Ectodermal cell (in vitro differentiated cells): ENCODE measurements around the gene MAN1C1.
A peak's percentile ranks its signal among the peaks of the same experiment; 100 is the strongest.

Experiments used
- H3K27ac ChIP-seq: 2 replicates; pipeline ENCODE4 v1.7.0; 2013; ENCODE audit warnings: mild to moderate bottlenecking, low read depth, low read length; ENCODE audit not compliant: insufficient read depth, poor library complexity, severe bottlenecking
- H3K27me3 ChIP-seq: 2 replicates; pipeline ENCODE4 v1.7.0; 2013; ENCODE audit warnings: mild to moderate bottlenecking, low read length; ENCODE audit not compliant: insufficient read depth, control insufficient read depth, poor library complexity, severe bottlenecking
- H3K36me3 ChIP-seq: one replicate; pipeline ENCODE4 v1.7.0; 2013; ENCODE audit warnings: low read length; ENCODE audit not compliant: control insufficient read depth, insufficient read depth
- H3K4me1 ChIP-seq: one replicate; pipeline ENCODE4 v1.7.0; 2013; ENCODE audit warnings: low read length; ENCODE audit not compliant: control insufficient read depth, insufficient read depth
- H3K4me3 ChIP-seq: 2 replicates; pipeline ENCODE4 v1.7.0; 2013; ENCODE audit warnings: low read depth, low read length, control low read depth; ENCODE audit not compliant: insufficient read depth
- H3K9me3 ChIP-seq: 2 replicates; pipeline ENCODE4 v1.7.0; 2013; ENCODE audit warnings: mild to moderate bottlenecking, low read length, moderate library complexity; ENCODE audit not compliant: control insufficient read depth
- WGBS, 2 experiments: methylation state at CpG; one replicate each; pipeline ENCODE4 v1.1.7; 2013; ENCODE audit warnings: missing lambda C conversion rate in 2 of 2; 5-methylcytosine and 5-hydroxymethylcytosine counted together

Gene MAN1C1

GRCh38 chr1:25613091-25613490 is 3.5 kb upstream of the MAN1C1 start:
- WGBS, 2 experiments = 86 to 91% methylated on average over 3 of the region's 3 CpGs
- Histone ChIP-seq H3K9me3 (no peaks in the 10 kb centered on the region), H3K4me1 (peaks cover 11% of the 10 kb centered on the region), H3K27ac (no peak overlapping the region), H3K36me3 (no peaks in the 10 kb centered on the region), H3K4me3 (no peak overlapping the region), H3K27me3 (peaks cover 65% of the 10 kb centered on the region)

- H3K27me3 ChIP-seq = peaks cover 73% of the 10 kb centered on the region
- WGBS, 2 experiments = 79 to 85% methylated on average over 4 of the region's 4 CpGs
Measured at GRCh38 chr1:25614501-25615171, 2.0 kb upstream of the MAN1C1 start.

GRCh38 chr1:25615172-25615541 is 1.4 kb upstream of the MAN1C1 start:
- Histone ChIP-seq H3K36me3 (no peaks in the 10 kb centered on the region), H3K27me3 (peaks cover 73% of the 10 kb centered on the region), H3K27ac (no peak overlapping the region), H3K4me1 (peaks cover 17% of the 10 kb centered on the region), H3K4me3 (no peak overlapping the region), H3K9me3 (no peaks in the 10 kb centered on the region)
- 79 to 82% methylated on average over 7 of the region's 7 CpGs for WGBS, 2 experiments

More at GRCh38 chr1:25614501-25615171, 2.0 kb upstream of the MAN1C1 start:
- Histone ChIP-seq H3K27ac (no peak overlapping the region), H3K4me1 (peaks cover 17% of the 10 kb centered on the region), H3K4me3 (no peak overlapping the region), H3K9me3 (no peaks in the 10 kb centered on the region), H3K36me3 (no peaks in the 10 kb centered on the region)

DNA sequence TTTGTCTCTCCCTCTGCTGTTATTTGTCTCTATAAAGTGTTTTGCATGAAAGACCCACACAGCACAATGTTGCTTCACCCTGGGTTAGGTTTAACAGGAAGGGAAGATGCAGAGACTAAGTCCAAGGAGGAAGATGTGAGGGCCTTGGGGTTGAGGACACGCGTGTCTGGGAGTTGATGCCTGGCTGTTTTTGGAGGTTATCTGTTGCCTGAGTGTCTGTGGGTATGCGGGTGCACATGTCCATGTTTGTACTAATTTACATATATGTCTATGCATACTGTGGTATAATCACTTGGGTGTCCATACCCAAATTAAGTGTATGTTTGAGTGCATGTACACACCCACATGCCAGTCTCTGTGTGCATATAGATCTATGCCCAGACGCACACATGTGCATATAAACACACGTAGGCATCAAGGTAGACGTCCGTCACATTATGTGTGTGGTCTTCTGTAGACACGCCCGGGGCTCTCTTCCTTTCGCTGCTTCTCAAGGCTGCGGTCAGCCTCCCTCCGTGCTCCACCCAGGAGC is 962 bp upstream of the MAN1C1 start:
- 19 to 24% methylated on average over 12 of the region's 12 CpGs for WGBS, 2 experiments
- Histone ChIP-seq H3K4me1 (peaks cover 17% of the 10 kb centered on the region), H3K36me3 (no peaks in the 10 kb centered on the region), H3K4me3 (peak overlapping the region; percentile 49), H3K9me3 (no peaks in the 10 kb centered on the region), H3K27ac (no peak overlapping the region), H3K27me3 (peaks cover 69% of the 10 kb centered on the region)

DNA sequence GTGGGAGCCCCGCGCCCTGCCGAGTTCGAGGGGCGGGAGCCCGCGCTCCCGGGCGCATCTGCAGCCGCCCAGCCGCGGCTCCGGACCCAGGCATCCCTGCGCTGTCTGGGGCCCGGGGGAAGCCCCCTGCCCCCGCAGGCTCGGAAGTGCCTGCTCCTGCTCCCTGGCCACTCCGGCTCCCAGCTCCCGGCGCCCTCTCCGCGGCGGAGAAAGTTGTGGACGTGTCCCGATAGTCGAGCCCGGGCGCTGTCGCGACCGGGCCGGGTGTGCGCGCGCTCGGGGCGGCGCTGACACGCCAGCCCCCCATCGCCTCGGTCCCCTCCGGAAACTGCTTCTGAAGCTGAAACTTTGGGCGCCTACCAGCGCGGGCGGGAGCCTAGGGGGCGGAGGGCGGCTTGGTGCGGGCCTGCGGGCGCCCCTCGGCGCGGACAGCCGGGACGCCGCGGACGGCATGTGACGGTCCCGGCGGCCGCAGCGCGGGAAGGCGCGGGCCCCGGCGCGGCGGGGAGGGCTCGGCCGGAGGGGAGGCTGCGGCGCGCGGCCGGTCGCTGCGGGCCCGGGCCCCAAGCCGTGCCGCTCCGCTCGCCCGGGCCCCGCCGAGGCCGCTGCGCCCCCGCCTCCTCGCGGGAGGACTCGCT is 515 bp downstream of the MAN1C1 start:
- H3K36me3 ChIP-seq = no peaks in the 10 kb centered on the region
- H3K27me3 ChIP-seq = peaks cover 55% of the 10 kb centered on the region
- no peak overlapping the region for H3K27ac ChIP-seq
- H3K4me1 ChIP-seq = peaks cover 17% of the 10 kb centered on the region
- H3K4me3 ChIP-seq = peak overlapping the region; percentile 53
- WGBS, 2 experiments = 0 to 1% methylated on average over 94 of the region's 94 CpGs
- H3K9me3 ChIP-seq = no peaks in the 10 kb centered on the region

DNA sequence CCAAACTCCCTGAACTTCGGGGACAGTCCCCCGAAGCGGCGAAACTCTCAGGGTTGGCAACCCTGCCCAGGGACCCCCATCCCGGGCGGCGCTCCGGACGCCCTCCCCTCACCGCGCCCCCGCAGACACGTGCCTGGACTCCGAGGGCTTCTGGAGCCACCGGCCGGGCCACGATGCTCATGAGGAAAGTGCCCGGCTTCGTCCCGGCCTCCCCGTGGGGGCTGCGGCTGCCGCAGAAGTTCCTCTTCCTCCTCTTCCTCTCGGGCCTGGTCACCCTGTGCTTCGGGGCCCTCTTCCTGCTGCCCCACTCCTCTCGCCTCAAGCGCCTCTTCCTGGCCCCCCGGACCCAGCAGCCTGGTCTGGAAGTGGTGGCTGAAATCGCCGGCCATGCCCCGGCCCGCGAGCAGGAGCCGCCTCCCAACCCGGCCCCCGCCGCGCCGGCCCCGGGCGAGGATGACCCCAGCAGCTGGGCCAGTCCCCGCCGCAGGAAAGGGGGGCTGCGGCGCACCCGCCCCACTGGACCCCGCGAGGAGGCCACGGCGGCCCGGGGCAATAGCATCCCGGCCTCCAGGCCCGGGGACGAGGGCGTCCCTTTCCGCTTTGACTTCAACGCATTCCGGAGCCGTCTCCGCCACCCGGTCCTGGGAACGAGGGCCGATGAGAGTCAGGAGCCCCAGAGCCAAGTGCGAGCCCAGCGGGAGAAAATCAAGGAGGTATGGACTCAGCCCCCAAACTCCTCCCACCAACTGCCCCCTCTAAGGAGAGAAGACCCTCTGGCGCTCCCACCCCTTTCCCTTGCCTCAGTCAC is 1.2 kb downstream of the MAN1C1 start:
- Histone ChIP-seq H3K4me1 (peaks cover 17% of the 10 kb centered on the region), H3K27ac (no peak overlapping the region), H3K27me3 (peaks cover 52% of the 10 kb centered on the region), H3K9me3 (no peaks in the 10 kb centered on the region), H3K4me3 (peak overlapping the region; percentile 45), H3K36me3 (no peaks in the 10 kb centered on the region)
- 1 to 2% methylated on average over 66 of the region's 66 CpGs for WGBS, 2 experiments

DNA sequence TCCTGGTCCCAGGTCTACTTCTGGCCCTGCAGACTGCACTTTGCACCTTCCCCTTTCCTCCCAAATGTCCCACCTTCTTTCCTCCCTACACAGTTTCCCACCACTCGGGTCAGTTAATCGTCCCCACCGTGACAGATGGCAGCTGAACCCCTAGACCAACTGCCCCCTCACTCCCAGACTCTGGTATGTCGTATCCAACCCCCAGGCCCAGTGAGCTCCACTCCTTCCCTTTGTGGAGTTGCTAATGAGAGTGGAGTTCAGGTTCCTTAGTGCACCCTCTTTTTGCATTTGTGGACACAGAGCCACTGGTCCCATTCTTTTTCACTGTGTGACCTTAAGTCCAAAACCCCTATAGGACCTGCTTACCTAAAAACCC is 1.8 kb downstream of the MAN1C1 start:
- peaks cover 17% of the 10 kb centered on the region for H3K4me1 ChIP-seq
- no peak overlapping the region for H3K27ac ChIP-seq
- no peaks in the 10 kb centered on the region for H3K9me3 ChIP-seq
- H3K27me3 ChIP-seq = peaks cover 46% of the 10 kb centered on the region
- 21 to 35% methylated on average over 4 of the region's 4 CpGs for WGBS, 2 experiments
- H3K4me3 ChIP-seq = peak overlapping the region; percentile 45
- no peaks in the 10 kb centered on the region for H3K36me3 ChIP-seq

- Histone ChIP-seq H3K27ac (no peak overlapping the region), H3K36me3 (no peaks in the 10 kb centered on the region), H3K4me1 (peaks cover 17% of the 10 kb centered on the region), H3K4me3 (no peak overlapping the region), H3K9me3 (no peaks in the 10 kb centered on the region), H3K27me3 (peaks cover 37% of the 10 kb centered on the region)
- 26 to 28% methylated on average over 11 of the region's 11 CpGs for WGBS, 2 experiments
Measured at GRCh38 chr1:25619101-25619890, 2.7 kb downstream of the MAN1C1 start.

DNA sequence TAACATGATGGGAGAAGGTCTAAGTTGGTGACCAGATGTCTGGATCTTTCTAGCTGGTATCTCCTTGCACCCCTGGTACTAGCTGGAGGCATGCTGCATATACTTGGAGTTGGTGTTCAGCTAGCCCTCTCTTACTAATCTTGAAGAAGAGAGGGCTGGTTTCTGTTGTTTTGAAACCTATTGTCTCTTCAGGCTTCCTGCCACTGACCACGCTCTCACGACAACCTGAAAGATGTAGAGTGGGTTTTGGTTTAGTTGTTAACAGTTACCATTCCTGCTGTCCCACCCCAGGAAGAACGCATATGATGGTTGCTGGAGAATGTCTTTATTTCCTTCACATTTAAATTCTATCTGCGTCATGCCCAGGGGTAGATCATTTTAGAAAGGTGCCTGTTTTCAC is 3.6 kb downstream of the MAN1C1 start:
- Histone ChIP-seq H3K4me1 (peaks cover 17% of the 10 kb centered on the region), H3K36me3 (no peaks in the 10 kb centered on the region), H3K27ac (no peak overlapping the region), H3K27me3 (peaks cover 28% of the 10 kb centered on the region), H3K9me3 (no peaks in the 10 kb centered on the region), H3K4me3 (no peak overlapping the region)
- WGBS, 2 experiments = 95% methylated on average over 3 to 4 of the region's 4 CpGs
